Epithelial cell of esophagus (primary cell): ENCODE results near the gene ALDH4A1.

ENCODE experiments used
- DNase-seq: peaks from one replicate; pipeline ENCODE4 v3.0.0; 2010; ENCODE audit warnings: low read depth
- H3K4me3 ChIP-seq: 2 replicates; pipeline ENCODE4 v1.5.1; 2011; ENCODE audit warnings: mild to moderate bottlenecking, low read length, control low read depth
- TF ChIP-seq, protein P1 (sequence below): IDR thresholded peaks from 2 replicates; pipeline ENCODE4 v1.5.1; 2011; ENCODE audit warnings: low read depth, mild to moderate bottlenecking, low read length, control low read depth, inconsistent platforms; ENCODE audit not compliant: insufficient read depth; ENCODE audit errors: missing control alignments

The ALDH4A1 gene

DNA sequence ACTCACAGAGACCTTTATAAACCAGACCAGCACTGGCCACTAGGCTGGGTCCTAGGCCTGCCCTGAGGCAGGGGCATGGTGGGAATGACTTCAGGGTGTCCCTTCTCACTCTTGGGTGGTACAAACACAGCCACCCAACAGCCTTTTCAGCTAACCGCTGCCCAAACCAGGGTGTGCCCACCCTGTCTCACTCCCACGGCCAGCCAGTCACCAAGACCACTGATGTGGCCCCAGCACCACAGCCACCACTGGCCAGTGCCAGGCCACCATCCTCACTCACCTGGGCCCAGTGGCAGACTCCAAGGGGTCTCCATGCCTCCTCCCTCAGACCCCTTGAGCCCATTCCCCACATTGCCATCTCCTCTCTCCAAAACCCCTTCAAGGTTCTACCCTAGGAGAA, 70.7 kb downstream of the ALDH4A1 start:
- TF ChIP-seq, protein P1, sequence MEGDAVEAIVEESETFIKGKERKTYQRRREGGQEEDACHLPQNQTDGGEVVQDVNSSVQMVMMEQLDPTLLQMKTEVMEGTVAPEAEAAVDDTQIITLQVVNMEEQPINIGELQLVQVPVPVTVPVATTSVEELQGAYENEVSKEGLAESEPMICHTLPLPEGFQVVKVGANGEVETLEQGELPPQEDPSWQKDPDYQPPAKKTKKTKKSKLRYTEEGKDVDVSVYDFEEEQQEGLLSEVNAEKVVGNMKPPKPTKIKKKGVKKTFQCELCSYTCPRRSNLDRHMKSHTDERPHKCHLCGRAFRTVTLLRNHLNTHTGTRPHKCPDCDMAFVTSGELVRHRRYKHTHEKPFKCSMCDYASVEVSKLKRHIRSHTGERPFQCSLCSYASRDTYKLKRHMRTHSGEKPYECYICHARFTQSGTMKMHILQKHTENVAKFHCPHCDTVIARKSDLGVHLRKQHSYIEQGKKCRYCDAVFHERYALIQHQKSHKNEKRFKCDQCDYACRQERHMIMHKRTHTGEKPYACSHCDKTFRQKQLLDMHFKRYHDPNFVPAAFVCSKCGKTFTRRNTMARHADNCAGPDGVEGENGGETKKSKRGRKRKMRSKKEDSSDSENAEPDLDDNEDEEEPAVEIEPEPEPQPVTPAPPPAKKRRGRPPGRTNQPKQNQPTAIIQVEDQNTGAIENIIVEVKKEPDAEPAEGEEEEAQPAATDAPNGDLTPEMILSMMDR: no peak
- H3K4me3 ChIP-seq: no peak overlapping the region
- no peak for DNase-seq

DNA sequence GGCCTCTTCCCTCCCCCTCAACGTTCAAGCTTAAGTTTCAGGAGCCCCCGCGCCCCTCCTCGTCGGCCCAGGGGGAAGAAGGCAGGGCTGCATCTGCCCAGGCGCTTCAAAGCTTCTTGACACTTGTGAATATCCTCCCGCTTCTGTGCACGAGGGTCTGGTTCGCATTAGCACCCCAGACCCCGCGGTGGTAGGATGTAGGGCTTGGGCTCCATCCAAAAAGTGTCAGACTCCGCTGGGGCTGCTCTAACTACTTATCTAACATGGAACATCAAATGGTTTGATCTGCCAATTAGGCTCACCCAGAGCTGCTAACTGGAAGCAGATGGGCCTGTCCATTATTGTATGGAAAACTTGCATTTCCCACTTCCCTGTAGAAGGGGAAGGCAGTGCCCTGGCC, 71.8 kb downstream of the ALDH4A1 start:
- DNase-seq: no peak
- no peak overlapping the region for H3K4me3 ChIP-seq
- TF ChIP-seq, protein P1: no peak

DNA sequence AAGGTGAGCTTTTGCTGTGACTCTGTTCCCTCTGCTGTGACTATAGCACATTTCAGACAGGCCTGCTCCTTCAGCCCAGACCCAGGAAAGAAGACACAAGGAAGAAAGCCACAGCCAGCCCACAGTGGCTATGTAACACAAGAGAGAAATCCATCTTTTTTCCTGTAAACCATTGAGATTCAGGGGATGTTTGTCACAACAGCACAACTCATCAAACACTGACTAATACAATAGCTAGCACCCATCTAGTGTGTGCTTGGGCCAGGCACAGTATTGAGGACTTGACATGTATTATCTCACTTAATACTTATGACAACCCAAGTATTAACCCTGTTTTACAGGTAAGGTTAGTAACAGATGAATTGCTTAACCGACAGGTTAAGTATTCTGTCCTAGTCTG, 72.7 kb downstream of the ALDH4A1 start:
- no peak for DNase-seq
- TF ChIP-seq, protein P1: no peak
- H3K4me3 ChIP-seq: no peak overlapping the region

DNA sequence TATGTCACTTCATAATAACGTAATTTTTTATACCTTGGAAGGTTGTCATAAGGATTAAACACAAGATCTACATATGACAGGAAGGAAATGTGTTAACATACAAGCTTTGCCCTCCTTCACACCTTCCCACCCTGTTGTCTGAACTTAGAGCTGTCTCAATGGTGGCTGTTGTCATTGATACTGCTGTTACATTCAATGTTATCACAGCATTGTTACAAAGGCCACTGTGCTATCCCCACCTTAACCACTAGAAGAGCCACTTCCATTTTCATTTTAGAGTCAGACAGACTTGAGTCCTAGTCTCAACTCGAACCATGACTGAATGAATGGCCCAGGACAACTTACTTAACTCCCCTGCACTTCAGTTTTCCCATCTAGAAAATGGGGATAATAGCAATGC, 74.1 kb downstream of the ALDH4A1 start:
- no peak for DNase-seq
- TF ChIP-seq, protein P1: no peak

DNA sequence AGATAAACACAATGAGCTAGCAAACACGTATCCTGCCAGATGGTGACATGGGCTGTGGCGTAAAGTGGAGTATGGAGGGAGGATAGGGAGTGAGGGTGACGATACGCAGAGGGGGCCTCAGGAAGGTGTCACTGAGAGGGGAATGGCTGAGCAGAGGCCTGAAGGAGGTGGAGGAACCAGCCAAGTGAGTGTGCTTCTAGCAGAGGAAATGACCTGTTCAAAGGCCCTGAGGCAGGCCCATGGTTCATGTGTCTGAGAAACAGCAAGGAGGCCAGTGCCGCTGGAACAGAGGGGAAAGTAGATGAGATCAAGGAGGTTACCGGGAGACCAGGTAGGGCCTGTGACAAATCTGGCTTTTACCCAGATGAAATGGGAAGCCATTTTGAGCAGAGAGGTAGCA, 78.9 kb downstream of the ALDH4A1 start:
- peak; percentile 3 for DNase-seq
- TF ChIP-seq, protein P1: no peak
- no peak overlapping the region for H3K4me3 ChIP-seq

More for the DNA sequence above, 74.1 kb downstream of the ALDH4A1 start:
- H3K4me3 ChIP-seq: no peak overlapping the region
